Esophagus muscularis mucosa (tissue), 4 donors: Measurements from ENCODE around the gene ZNF329. TPM values are rescaled to one million over a fixed set of nuclear protein-coding genes. Genes with fewer than 3 reads are reported as not detected.

Experiments
- DNase-seq: peaks from one replicate; pipeline ENCODE4 v3.0.0-alpha.2; 2017; ENCODE audit errors: extremely low spot score
- H3K27ac ChIP-seq, 4 donors: fragments of 200-600 bp; sonication (generic); replicated peaks in 1 of 4; 1 replicate in 3 of 4; 2 replicates in 1 of 4; pipeline ENCODE4 v1.5.1; 2016 to 2019; ENCODE audit warnings: mild to moderate bottlenecking in 1 of 4
- H3K27me3 ChIP-seq, 4 donors: fragments of 200-600 bp; sonication (generic); one replicate each; pipeline versions ENCODE4 v1.5.1 to v1.6.0; 2016 to 2019
- H3K36me3 ChIP-seq, 4 donors: fragments of 200-600 bp; sonication (generic); one replicate each; pipeline ENCODE4 v1.5.1; 2016 to 2019
- H3K4me1 ChIP-seq, 4 donors: fragments of 200-600 bp; sonication (generic); one replicate each; pipeline ENCODE4 v1.5.1; 2016 to 2019
- H3K4me3 ChIP-seq, 4 donors: fragments of 200-600 bp; sonication (generic); 1 replicate in 2 of 4; 2 replicates in 2 of 4; pipeline ENCODE4 v1.5.1; 2016 to 2019; ENCODE audit warnings: mild to moderate bottlenecking in 4 of 4, moderate library complexity in 1 of 4
- H3K9me3 ChIP-seq, 4 donors: fragments of 200-600 bp; sonication (generic); 1 replicate in 3 of 4; 2 replicates in 1 of 4; pipeline ENCODE4 v1.5.1; 2016 to 2019
- CTCF ChIP-seq, 3 experiments: fragments of 200-600 bp in 2 of 3; fragments of 450-650 bp in 1 of 3; sonication (generic) in 2 of 3; IDR thresholded peaks; one replicate each; pipeline ENCODE4 v1.5.1; 2017 to 2019; ENCODE audit warnings: antibody characterized with exemption in 3 of 3, mild to moderate bottlenecking in 2 of 3, moderate library complexity in 1 of 3
- EP300 ChIP-seq: sonication (generic); formaldehyde crosslinking; IDR thresholded peaks from one replicate; pipeline ENCODE4 v1.6.1; 2017; ENCODE audit warnings: antibody characterized with exemption
- POLR2A ChIP-seq: fragments of 450-650 bp; IDR thresholded peaks from one replicate; pipeline ENCODE4 v1.6.1; 2017; ENCODE audit warnings: antibody characterized with exemption, moderate library complexity, mild to moderate bottlenecking, low read depth
- POLR2AphosphoS5 ChIP-seq, 2 donors: sonication (generic); formaldehyde crosslinking; IDR thresholded peaks; one replicate each; pipeline ENCODE4 v1.6.1; 2017; ENCODE audit warnings: antibody characterized with exemption in 2 of 2
- WGBS: methylation state at CpG from one replicate; pipeline ENCODE4 v1.1.5; 2018; 5-methylcytosine and 5-hydroxymethylcytosine counted together
- intact Hi-C: fragments of 100-400 bp; cut with DNase I; formaldehyde crosslinking; loops from one replicate; pipeline ENCODE4 v1.15.1; 2023
- total RNA-seq, 4 donors: library from RNA; depleted of rRNA; stranded (reverse); fragments of >200 nt; gene quantifications; one replicate each; pipeline versions ENCODE4 v1.1.0 to v1.2.1, GENCODE V29; 2016

The ZNF329 gene
- total RNA-seq, result 10 to 100 TPM in 2 of 4 donors, 1 to 10 TPM in 2; 8.3 to 14.0 (median 10.8) TPM

GRCh38 chr19:58150328-58150921 lies at the start of gene ZNF329:
Gene ZNF329 (minus strand): TSS chr19:58150789. CDS start chr19:58129503, 21,286 bp downstream.
- intact Hi-C loops, result loop anchor here (10.0 kb wide), 2 partner anchors 406 to 956 kb away; partner anchors contain the start of genes ZNF264 and ZNF776
- Histone ChIP-seq H3K4me3 (peak within 1 kb of the TSS; percentile 74 to 98 (median 84)), H3K9me3 (peaks cover 0 to 18% (median 10%) of the 10 kb centered on the region in 4 donors), H3K27me3 (no peaks in the 10 kb centered on the region), H3K4me1 (peaks cover 35 to 58% (median 46%) of the 10 kb centered on the region in 4 donors), H3K27ac (peak within 1 kb of the TSS; percentile 79 to 88 (median 86)), H3K36me3 (peaks cover 0 to 8% (median 2%) of the 10 kb centered on the region in 4 donors)
- peak; percentile 9 to 22 (median 21) for TF ChIP-seq CTCF (IDR thresholded peaks at IDR 0.05)
- no peak for TF ChIP-seq POLR2A
- peak; percentile 78 to 87 for TF ChIP-seq POLR2AphosphoS5 (IDR thresholded peaks at IDR 0.05)
- no peak for TF ChIP-seq EP300
- DNase-seq, result peak; percentile 95
- under 1% methylated on average over 32 of the region's 62 CpGs for WGBS

- intact Hi-C loops, result no loop called here
Observed at GRCh38 chr19:58196901-58197616, 46.5 kb upstream of the ZNF329 start.

GRCh38 chr19:58183817-58184215 lies 33.2 kb upstream of the ZNF329 start:
- no peak for DNase-seq
- peaks cover 47 to 63% (median 53%) of the 10 kb centered on the region in 4 donors for H3K36me3 ChIP-seq
- 22% methylated on average over 12 of the region's 13 CpGs for WGBS

More at GRCh38 chr19:58196901-58197616, 46.5 kb upstream of the ZNF329 start:
- no peak overlapping the region for H3K4me3 ChIP-seq
- TF ChIP-seq POLR2AphosphoS5 (IDR thresholded peaks at IDR 0.05) (no peak), EP300 (no peak), CTCF (IDR thresholded peaks at IDR 0.05) (no peak), POLR2A (no peak)
- peaks cover 70 to 100% (median 95%) of the 10 kb centered on the region in 4 donors for H3K36me3 ChIP-seq
- H3K27ac ChIP-seq, result no peak overlapping the region
- no peaks in the 10 kb centered on the region for H3K27me3 ChIP-seq
- H3K9me3 ChIP-seq, result peaks cover 35 to 100% (median 100%) of the 10 kb centered on the region in 4 donors
- WGBS, result 91% methylated on average over 5 of the region's 6 CpGs
- DNase-seq, result no peak
- no peaks in the 10 kb centered on the region for H3K4me1 ChIP-seq

More at GRCh38 chr19:58183817-58184215, 33.2 kb upstream of the ZNF329 start:
- Histone ChIP-seq H3K27me3 (no peaks in the 10 kb centered on the region), H3K27ac (peak overlapping the region; percentile 96), H3K9me3 (peaks cover 14 to 100% (median 99%) of the 10 kb centered on the region in 4 donors), H3K4me1 (peaks cover 0 to 28% (median 0%) of the 10 kb centered on the region in 4 donors), H3K4me3 (peak overlapping the region; percentile 78 to 98 (median 87))
- TF ChIP-seq POLR2AphosphoS5 (IDR thresholded peaks at IDR 0.05) (no peak), POLR2A (no peak), CTCF (IDR thresholded peaks at IDR 0.05) (no peak), EP300 (no peak)
- intact Hi-C loops, result loop anchor here (10.0 kb wide), 1 partner anchor 91 kb away; the partner anchor contains the start of gene ZNF8
